ENCODE data around the gene FBLN1.

The FBLN1 gene

GRCh38 chr22:45485261-45485660 is 17.4 kb upstream of the FBLN1 start:
- H3K27ac ChIP-seq (ENCODE audit: low read depth, low read length), result no peak overlapping the region

GRCh38 chr22:45488764-45489370 is 13.8 kb upstream of the FBLN1 start:
- no peak overlapping the region for H3K4me2 ChIP-seq (ENCODE audit: low read depth, low read length, poor library complexity, severe bottlenecking)
- no peaks in the 10 kb centered on the region for H3K79me2 ChIP-seq (ENCODE audit: insufficient read depth, low read length)
- TF ChIP-seq EZH2phosphoT487 (conservative IDR thresholded peaks at IDR 0.05; ENCODE audit: low read length) (no peak), CTCF (IDR thresholded peaks at IDR 0.05; ENCODE audit: insufficient read depth, low read length, poor library complexity, severe bottlenecking) (no peak)
- peaks cover 3% of the 10 kb centered on the region; the same call in 1 of the 2 replicates for H3K27me3 ChIP-seq (ENCODE audit: low read length)
- H3K27ac ChIP-seq (ENCODE audit: low read depth, low read length), result no peak overlapping the region
- no peak overlapping the region for H3K9ac ChIP-seq (ENCODE audit: low read length)
- no peaks in the 10 kb centered on the region for H3F3A ChIP-seq (ENCODE audit: insufficient read depth)
- H2AFZ ChIP-seq (ENCODE audit: low read depth, low read length, severe bottlenecking), result no peak overlapping the region
- H3K36me3 ChIP-seq (ENCODE audit: low read length), result no peaks in the 10 kb centered on the region; the same call in 1 of the 2 replicates
- H3K9me2 ChIP-seq (replicated peaks; ENCODE audit: insufficient read depth, low read length), result no peaks in the 10 kb centered on the region
- H4K20me1 ChIP-seq (ENCODE audit: low read depth, low read length), result no peaks in the 10 kb centered on the region
- H3K4me3 ChIP-seq (ENCODE audit: insufficient read depth, low read length, poor library complexity, severe bottlenecking), result no peak overlapping the region
- H3K9me3 ChIP-seq (ENCODE audit: insufficient read depth, low read length), result peaks cover 15% of the 10 kb centered on the region; the same call in 1 of the 2 replicates

More at GRCh38 chr22:45485261-45485660, 17.4 kb upstream of the FBLN1 start:
- no peak overlapping the region for H3K9ac ChIP-seq (ENCODE audit: low read length)
- H3K27me3 ChIP-seq (ENCODE audit: low read length), result peaks cover 3% of the 10 kb centered on the region; the same call in 1 of the 2 replicates
- no peaks in the 10 kb centered on the region; the same call in 1 of the 2 replicates for H3K36me3 ChIP-seq (ENCODE audit: low read length)
- H3K9me3 ChIP-seq (ENCODE audit: insufficient read depth, low read length), result peaks cover 21% of the 10 kb centered on the region; the same call in 1 of the 2 replicates
- H3K9me2 ChIP-seq (replicated peaks; ENCODE audit: insufficient read depth, low read length), result no peaks in the 10 kb centered on the region
- H2AFZ ChIP-seq (ENCODE audit: low read depth, low read length, severe bottlenecking), result no peak overlapping the region
- no peaks in the 10 kb centered on the region for H3F3A ChIP-seq (ENCODE audit: insufficient read depth)
- no peaks in the 10 kb centered on the region for H4K20me1 ChIP-seq (ENCODE audit: low read depth, low read length)
- H3K4me3 ChIP-seq (ENCODE audit: insufficient read depth, low read length, poor library complexity, severe bottlenecking), result no peak overlapping the region
- TF ChIP-seq CTCF (IDR thresholded peaks at IDR 0.05; ENCODE audit: insufficient read depth, low read length, poor library complexity, severe bottlenecking) (no peak), EZH2phosphoT487 (conservative IDR thresholded peaks at IDR 0.05; ENCODE audit: low read length) (no peak)
- no peak overlapping the region for H3K4me2 ChIP-seq (ENCODE audit: low read depth, low read length, poor library complexity, severe bottlenecking)
- H3K79me2 ChIP-seq (ENCODE audit: insufficient read depth, low read length), result no peaks in the 10 kb centered on the region

- TF ChIP-seq EZH2phosphoT487 (conservative IDR thresholded peaks at IDR 0.05; ENCODE audit: low read length) (no peak), CTCF (IDR thresholded peaks at IDR 0.05; ENCODE audit: insufficient read depth, low read length, poor library complexity, severe bottlenecking) (no peak)
- Histone ChIP-seq H3K9me2 (replicated peaks; ENCODE audit: insufficient read depth, low read length) (no peaks in the 10 kb centered on the region), H3K4me3 (ENCODE audit: insufficient read depth, low read length, poor library complexity, severe bottlenecking) (no peak overlapping the region), H3K27me3 (ENCODE audit: low read length) (peaks cover 3% of the 10 kb centered on the region; the same call in 1 of the 2 replicates), H2AFZ (ENCODE audit: low read depth, low read length, severe bottlenecking) (no peak overlapping the region), H3K9ac (ENCODE audit: low read length) (no peak overlapping the region), H3K9me3 (ENCODE audit: insufficient read depth, low read length) (peaks cover 15% of the 10 kb centered on the region; the same call in 1 of the 2 replicates), H3F3A (ENCODE audit: insufficient read depth) (no peaks in the 10 kb centered on the region), H3K79me2 (ENCODE audit: insufficient read depth, low read length) (no peaks in the 10 kb centered on the region), H3K4me2 (ENCODE audit: low read depth, low read length, poor library complexity, severe bottlenecking) (no peak overlapping the region), H4K20me1 (ENCODE audit: low read depth, low read length) (no peaks in the 10 kb centered on the region), H3K27ac (ENCODE audit: low read depth, low read length) (no peak overlapping the region), H3K36me3 (ENCODE audit: low read length) (no peaks in the 10 kb centered on the region; the same call in 1 of the 2 replicates)
These were observed 11.8 kb upstream of the FBLN1 start for GRCh38 chr22:45490836-45491235.
